GM10266 (cell line): Measurements from ENCODE around the gene P2RX2.

Experiments
- DNase-seq: peaks from one replicate; pipeline ENCODE4 v3.0.0; 2012; ENCODE audit errors: extremely low spot score
- CTCF ChIP-seq: IDR thresholded peaks from 2 replicates; pipeline ENCODE4 v1.5.1; 2012; ENCODE audit warnings: mild to moderate bottlenecking, low read depth; ENCODE audit not compliant: control insufficient read depth, insufficient read depth; ENCODE audit errors: missing control alignments

P2RX2 gene

GRCh38 chr12:132591107-132591935 is 27.3 kb upstream of the P2RX2 start:
- no peak for TF ChIP-seq CTCF

GRCh38 chr12:132592282-132592970 is 26.1 kb upstream of the P2RX2 start:
- no peak for DNase-seq
- no peak for TF ChIP-seq CTCF

More at GRCh38 chr12:132591107-132591935, 27.3 kb upstream of the P2RX2 start:
- DNase-seq = no peak

- DNase-seq = no peak
- no peak for TF ChIP-seq CTCF
These were observed 25.5 kb upstream of the P2RX2 start for GRCh38 chr12:132593071-132593470.

- no peak for DNase-seq
- no peak for TF ChIP-seq CTCF
These were observed 25.1 kb upstream of the P2RX2 start for GRCh38 chr12:132593521-132593920.

GRCh38 chr12:132593938-132594358 is 24.6 kb upstream of the P2RX2 start:
- TF ChIP-seq CTCF = no peak

GRCh38 chr12:132595183-132595582 is 23.4 kb upstream of the P2RX2 start:
- no peak for DNase-seq
- no peak for TF ChIP-seq CTCF

More at GRCh38 chr12:132593938-132594358, 24.6 kb upstream of the P2RX2 start:
- DNase-seq = no peak

- TF ChIP-seq CTCF = no peak
These were observed 22.6 kb upstream of the P2RX2 start for GRCh38 chr12:132596016-132596415.

More at GRCh38 chr12:132596016-132596415, 22.6 kb upstream of the P2RX2 start:
- DNase-seq = no peak
